RWPE1 (cell line): ENCODE measurements around the gene BICDL1.

Source experiments
- CTCF ChIA-PET: fragments of 350-600 bp; sonication (Branson Sonifier 250); formaldehyde crosslinking; extraction: SDS; loops from one replicate; lab custom pipeline; 2021; lab: Yijun Ruan, JAX
- POLR2A ChIA-PET: fragments of 400-600 bp; formaldehyde crosslinking; extraction: SDS; loops from one replicate; lab custom pipeline; 2020; ENCODE audit warnings: antibody characterized with exemption; ENCODE audit not compliant: low non-redundant PET; lab: Yijun Ruan, JAX
- DNase-seq: peaks from one replicate; pipeline ENCODE4 v3.0.0; 2012; ENCODE audit warnings: low spot score
- H3K27ac ChIP-seq: fragments of 450-650 bp; 2 replicates; pipeline ENCODE4 v1.5.1; 2017
- TF ChIP-seq, protein P1 (sequence below): fragments of 450-650 bp; conservative IDR thresholded peaks from 2 replicates; pipeline ENCODE4 v1.5.1; 2017; ENCODE audit warnings: low read depth, mild to moderate bottlenecking

BICDL1 gene

DNA sequence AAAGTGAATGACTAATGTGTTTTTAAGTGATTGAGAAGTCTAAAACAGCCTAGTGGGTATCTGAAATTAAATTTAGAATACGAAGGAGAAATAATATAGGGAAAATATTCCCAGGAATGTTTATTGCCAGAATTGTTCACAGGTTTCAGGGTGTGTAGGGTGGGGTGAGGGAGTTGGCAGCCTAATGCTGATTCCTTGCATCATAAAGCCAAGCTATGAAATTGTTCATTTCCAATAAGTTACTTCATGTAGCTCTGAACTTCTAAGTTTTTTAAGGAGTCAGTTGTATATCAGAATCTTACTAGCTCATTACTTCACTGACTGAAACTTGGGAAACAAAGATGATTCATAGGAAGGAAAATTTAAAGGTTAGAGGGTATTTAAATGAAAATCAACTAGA is 71.2 kb downstream of the BICDL1 start:
- H3K27ac ChIP-seq = peak overlapping the region; percentile 98
- ChIA-PET POLR2A (no interaction called here), CTCF (interaction anchor here (0.6 kb wide), 1 partner anchor 453 kb away, joined by 3 read pairs; no protein-coding TSS in a partner anchor)
- DNase-seq = no peak
- TF ChIP-seq, protein P1, sequence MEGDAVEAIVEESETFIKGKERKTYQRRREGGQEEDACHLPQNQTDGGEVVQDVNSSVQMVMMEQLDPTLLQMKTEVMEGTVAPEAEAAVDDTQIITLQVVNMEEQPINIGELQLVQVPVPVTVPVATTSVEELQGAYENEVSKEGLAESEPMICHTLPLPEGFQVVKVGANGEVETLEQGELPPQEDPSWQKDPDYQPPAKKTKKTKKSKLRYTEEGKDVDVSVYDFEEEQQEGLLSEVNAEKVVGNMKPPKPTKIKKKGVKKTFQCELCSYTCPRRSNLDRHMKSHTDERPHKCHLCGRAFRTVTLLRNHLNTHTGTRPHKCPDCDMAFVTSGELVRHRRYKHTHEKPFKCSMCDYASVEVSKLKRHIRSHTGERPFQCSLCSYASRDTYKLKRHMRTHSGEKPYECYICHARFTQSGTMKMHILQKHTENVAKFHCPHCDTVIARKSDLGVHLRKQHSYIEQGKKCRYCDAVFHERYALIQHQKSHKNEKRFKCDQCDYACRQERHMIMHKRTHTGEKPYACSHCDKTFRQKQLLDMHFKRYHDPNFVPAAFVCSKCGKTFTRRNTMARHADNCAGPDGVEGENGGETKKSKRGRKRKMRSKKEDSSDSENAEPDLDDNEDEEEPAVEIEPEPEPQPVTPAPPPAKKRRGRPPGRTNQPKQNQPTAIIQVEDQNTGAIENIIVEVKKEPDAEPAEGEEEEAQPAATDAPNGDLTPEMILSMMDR = no peak

DNA sequence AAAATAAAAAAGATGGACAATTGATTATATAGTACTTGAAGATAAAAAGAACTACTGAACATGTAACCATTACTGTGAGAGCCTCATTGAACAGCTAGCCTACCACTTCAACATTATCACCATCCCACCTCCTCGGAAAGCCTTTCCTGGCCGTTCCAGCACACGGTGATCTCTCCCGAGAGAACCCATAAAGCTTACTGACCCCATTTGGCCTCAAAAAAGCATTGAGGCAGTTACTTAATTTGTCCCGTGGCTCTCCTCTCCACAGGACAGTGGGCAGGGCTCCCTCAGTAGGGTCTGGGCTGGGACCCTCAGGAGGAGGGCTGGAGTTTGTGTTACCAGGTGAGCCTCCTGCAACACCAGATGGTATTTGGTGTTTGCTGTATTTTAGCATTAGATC is 71.7 kb downstream of the BICDL1 start:
- TF ChIP-seq, protein P1 = no peak
- DNase-seq = no peak
- CTCF ChIA-PET = no interaction called here
- POLR2A ChIA-PET = no interaction called here
- peak overlapping the region; percentile 95 for H3K27ac ChIP-seq

DNA sequence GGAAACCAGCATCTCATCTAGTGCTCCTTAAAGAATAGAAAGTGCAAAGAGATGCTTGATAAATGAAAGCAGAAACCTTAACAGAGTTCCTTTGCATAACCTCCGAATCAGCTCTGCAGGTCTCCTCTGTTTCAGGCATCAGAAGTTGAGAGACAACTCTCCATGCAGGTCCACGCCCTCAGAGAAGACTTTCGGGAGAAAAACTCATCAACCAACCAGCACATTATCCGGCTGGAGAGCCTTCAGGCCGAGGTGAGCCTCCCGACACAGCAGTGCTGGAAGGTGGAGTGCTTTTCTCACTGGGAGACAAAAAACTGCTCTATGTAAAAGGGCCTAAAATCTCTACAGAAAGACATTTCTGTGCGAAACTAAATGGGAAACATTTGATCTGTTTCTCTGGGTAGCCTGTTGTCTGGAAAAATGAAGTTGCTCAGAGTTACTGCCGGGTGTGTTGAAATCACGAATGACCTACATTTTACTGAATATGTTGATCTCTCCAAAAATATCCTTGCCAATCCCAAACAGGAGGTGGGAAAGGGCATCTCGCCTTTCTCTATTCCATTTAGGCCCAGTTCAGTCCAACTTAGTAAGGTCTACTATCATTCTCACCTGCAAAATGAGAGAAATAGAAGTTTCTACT is 72.7 kb downstream of the BICDL1 start:
- ChIA-PET POLR2A (no interaction called here), CTCF (no interaction called here)

DNA sequence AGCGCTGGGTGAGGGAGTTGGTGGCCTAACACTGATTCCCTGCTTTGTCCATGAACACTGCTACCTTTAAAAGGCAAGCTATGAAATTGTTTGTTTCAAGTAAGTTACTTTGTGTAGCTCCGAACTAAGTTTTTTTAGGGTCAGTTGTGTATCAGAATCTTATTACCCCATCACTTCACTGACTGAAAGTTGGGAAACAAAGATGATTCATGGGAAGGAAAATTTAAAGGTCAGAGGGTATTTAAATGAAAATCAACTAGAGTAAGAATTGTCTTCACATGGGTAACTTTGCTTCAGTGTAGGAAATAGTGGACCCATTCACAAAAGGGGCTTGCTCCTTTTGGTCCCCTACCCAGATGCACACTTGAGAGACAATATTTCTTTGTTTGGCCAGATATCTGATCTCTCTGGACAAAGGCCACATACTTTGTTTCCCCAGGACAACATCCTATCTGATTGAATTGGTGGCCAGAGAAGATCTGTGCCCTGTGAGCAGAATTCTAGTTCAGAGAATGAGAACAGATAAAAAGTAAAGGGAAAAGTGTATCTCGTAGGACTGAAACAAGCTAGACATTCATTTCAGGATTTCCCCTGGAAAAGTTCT is 74.0 kb downstream of the BICDL1 start:
- DNase-seq = no peak
- H3K27ac ChIP-seq = no peak overlapping the region
- ChIA-PET CTCF (no interaction called here), POLR2A (no interaction called here)
- TF ChIP-seq, protein P1 = no peak

More for the DNA sequence above, 72.7 kb downstream of the BICDL1 start:
- no peak for DNase-seq
- H3K27ac ChIP-seq = peak overlapping the region; percentile 55
- TF ChIP-seq, protein P1 = no peak

DNA sequence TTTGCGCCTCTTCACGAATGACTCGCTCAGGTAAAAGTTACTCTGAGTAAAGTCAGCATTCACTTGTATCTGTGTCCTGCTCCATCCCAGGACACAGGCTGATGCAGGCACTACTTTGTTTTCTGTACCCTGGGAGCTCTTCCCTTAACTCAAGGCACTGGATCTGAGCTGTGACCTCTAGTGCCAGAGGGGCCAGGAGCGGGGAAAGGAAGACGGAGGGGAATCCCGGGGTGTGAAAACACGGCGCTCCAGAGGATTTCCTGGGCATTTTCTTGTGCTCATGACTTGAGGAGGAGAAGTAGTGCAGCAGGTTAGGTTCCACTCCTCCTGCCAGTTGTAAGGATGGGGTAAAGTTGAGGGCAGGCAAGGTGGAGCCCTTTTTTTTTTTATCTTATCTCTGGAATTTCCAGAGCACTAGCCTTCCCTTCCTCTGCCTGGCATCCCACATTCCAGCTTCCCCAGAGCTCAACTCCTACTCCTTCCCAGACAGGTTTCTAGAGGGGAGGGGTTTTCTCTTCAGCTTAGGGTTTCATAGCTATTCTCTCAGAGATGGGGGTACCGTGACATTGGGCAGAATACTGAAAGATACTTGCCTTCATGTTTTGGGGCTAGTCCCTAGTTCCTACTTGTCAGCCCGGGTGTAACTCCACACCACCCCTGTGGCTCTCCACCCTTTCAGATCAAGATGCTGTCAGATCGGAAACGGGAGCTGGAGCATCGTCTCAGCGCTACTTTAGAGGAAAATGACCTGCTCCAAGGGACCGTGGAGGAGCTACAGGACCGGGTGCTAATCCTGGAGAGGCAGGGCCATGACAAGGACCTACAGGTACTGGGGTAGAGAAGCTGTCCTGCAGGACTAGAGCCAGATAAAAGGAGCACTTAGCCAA is 75.3 kb downstream of the BICDL1 start:
- POLR2A ChIA-PET = no interaction called here
- TF ChIP-seq, protein P1 = no peak
- CTCF ChIA-PET = no interaction called here
- no peak for DNase-seq
- H3K27ac ChIP-seq = peak overlapping the region; percentile 7; the same call in 1 of the 2 replicates

DNA sequence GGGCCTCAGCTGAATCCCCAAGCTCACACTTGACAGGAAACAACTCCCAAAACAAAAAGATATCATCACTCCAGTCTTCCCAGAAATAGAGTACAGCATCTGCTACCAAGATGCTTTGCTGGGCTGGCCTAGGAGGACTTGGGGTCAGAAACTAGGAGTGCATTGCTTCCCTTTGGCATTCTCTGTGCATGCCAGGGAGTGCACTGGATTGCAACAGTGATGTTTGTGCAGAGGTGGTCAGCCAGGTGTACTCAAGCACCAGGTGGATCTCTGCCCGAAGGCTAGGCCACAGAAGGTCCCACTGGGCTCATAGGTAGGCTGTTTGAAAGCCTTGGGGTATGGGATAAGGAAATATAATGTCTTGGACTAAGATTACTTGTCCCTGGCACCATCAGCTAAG is 76.4 kb downstream of the BICDL1 start:
- POLR2A ChIA-PET = no interaction called here
- CTCF ChIA-PET = no interaction called here
- H3K27ac ChIP-seq = no peak overlapping the region; the same call in 1 of the 2 replicates
- TF ChIP-seq, protein P1 = no peak
- no peak for DNase-seq
